ENCODE measurements around the gene CSTF1.

Gene CSTF1

DNA sequence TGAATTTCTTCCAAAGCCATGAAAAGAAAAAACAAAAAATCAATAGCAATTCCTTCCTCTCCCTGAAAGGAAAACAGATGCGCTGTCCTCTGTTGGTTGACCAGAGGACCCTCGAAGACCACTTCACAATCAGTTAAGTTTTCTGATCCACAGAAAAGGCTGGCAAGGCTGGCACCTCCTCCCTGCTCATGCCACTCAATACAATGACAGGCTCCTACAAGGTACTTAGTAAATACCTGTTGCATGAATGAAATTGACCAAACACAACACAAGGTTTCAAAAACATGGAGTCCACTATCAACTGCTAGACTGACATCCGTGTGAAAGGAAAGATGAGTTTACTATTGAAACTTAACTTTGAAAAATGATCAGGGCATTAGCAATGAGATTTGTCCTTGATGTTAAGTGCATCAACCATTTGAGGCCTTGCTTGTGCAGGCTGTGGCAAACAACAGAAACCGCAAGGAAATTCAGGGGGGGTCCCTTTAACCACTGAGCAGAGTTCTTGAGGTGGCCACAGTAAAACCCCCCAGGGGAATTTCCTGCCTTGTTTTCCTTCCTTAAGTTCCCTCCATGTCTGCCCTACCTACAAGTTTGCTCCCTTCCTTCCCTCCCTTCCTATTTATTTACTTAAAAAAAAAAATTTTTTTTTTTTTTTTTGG is 48.0 kb downstream of the CSTF1 start:
- peaks cover 4 to 5% of the 10 kb centered on the region in 2 donors for H3K27me3 ChIP-seq (ENCODE audit: control insufficient read depth in 1 of 2, insufficient read depth in 2 of 2, low read length in 2 of 2)
- no peaks in the 10 kb centered on the region for H3K9me3 ChIP-seq (ENCODE audit: control insufficient read depth in 2 of 2, low read length in 2 of 2)
- peaks cover 8% of the 10 kb centered on the region for H3K4me1 ChIP-seq (ENCODE audit: control insufficient read depth, insufficient read depth, low read length)
- no peak overlapping the region for H3K27ac ChIP-seq (ENCODE audit: low read length)
- H3K4me3 ChIP-seq (ENCODE audit: low read length in 2 of 2): no peak overlapping the region
- H3K9ac ChIP-seq (ENCODE audit: low read length in 2 of 2): no peak overlapping the region
- no peaks in the 10 kb centered on the region for H3K36me3 ChIP-seq (ENCODE audit: control insufficient read depth in 2 of 2, insufficient read depth in 2 of 2, low read length in 2 of 2)

DNA sequence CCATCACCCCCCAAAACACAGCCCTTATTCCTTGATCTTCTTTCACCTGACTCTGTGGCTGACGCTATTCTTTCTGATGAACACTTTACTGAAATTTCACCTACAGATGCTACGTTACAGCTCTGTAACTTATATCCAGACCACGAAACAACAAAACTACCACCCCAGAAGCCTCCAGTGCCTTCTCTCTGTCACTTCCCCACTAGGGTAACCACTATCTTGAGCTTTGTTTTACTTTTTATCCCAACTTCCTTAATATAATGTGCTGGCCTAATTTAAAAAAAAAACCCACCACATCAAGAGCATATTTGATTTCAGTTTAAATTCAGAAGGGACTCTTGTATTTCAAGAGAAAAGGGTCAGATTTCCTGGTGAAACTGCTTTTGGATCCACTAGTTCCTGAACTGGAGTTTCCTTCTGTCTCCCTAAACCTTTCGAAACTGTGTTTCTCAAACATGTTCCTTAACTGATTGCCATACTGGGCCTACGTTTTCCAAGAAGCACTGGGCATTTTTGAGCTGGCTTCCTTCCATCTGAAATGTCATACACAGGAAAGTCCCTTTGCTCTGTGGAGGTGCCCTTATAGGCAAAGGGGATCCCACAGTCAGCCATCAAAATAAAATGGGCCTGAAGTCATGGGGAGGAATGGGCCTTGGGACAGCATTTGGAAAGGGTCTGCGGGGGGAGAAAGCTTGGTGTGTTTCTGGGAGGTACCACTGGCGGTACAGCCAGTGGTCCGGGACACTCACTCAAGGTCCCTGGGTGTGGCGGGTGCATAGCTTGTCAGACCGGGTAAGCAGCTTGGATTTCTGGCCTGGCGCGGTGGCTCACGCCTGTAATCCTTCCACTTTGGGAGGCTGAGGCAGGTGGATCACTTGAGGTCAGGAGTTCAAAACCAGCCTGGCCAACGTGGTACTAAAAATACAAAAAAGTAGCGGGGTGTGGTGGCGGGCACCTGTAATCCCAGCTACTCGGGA is 50.2 kb downstream of the CSTF1 start:
- Histone ChIP-seq H3K27ac (ENCODE audit: low read length) (no peak overlapping the region), H3K4me1 (ENCODE audit: control insufficient read depth, insufficient read depth, low read length) (peaks cover 8% of the 10 kb centered on the region), H3K9ac (ENCODE audit: low read length in 2 of 2) (no peak overlapping the region)

DNA sequence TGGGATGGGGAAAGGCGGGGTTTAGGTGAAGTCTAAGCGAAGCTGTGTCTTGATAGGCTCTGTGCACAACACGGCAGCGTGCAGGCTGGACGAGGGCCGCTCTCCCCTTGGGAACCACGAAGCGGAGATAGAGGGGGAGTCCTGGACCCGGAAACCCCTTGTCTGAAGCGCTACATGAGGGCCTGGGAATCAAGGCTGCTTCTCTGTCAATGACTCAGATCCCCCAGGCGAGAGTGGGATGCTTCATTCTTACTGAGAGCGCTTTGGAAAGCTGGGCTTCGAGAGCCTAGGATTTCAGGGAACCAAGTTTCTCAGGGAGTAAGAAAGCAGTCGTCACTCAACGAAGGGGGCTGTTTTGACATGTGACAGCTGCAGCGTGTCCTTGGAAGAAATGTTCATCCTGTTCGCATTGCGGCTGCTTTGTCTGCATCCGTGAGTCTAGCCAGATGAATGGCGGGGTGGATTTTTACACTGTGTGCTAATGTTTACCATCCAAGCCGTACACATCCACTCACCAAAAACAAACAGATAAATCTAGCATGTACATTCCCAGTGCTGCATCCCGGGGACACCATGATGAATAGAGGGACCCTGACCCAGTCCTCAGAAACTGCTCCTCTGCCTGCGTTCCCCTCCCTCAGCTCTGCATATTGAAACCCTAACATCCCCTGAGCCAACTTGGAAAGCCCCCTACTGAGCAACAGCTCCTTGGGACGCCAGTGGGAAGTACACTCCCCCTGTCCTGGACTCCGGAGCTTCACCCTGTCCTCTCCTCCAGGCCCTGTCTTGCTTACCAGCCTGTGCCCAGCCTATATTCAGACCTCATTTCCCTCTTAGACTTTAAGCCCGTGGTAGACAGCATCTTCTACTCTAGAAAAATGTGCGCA is 51.5 kb downstream of the CSTF1 start:
- no peak overlapping the region for H3K4me3 ChIP-seq (ENCODE audit: low read length in 2 of 2)
- H3K27ac ChIP-seq (ENCODE audit: low read length): no peak overlapping the region
- H3K9ac ChIP-seq (ENCODE audit: low read length in 2 of 2): no peak overlapping the region

More for the DNA sequence above, 50.2 kb downstream of the CSTF1 start:
- H3K9me3 ChIP-seq (ENCODE audit: control insufficient read depth in 2 of 2, low read length in 2 of 2): no peaks in the 10 kb centered on the region
- no peaks in the 10 kb centered on the region for H3K36me3 ChIP-seq (ENCODE audit: control insufficient read depth in 2 of 2, insufficient read depth in 2 of 2, low read length in 2 of 2)
- peaks cover 5 to 6% of the 10 kb centered on the region in 2 donors for H3K27me3 ChIP-seq (ENCODE audit: control insufficient read depth in 1 of 2, insufficient read depth in 2 of 2, low read length in 2 of 2)
- H3K4me3 ChIP-seq (ENCODE audit: low read length in 2 of 2): no peak overlapping the region

DNA sequence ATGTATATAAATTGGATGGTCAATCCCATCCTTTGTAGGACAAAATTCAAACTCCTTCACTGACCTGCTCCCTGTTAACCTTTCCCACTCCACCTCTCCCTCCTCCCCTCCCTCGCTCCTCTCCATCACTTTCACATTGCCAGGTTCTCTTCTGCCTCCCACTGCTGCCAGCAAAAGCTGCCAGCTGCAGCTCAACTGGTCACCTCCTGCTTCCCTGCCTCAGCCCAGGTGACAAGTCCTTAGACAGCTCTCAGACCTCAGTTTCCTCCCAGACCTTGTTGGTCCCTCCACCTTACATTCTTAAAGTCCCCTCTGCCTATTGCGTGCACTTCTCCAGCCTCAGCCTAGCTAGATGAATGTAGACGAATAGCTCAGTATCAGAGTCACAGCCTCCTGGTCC is 52.7 kb downstream of the CSTF1 start:
- Histone ChIP-seq H3K4me1 (ENCODE audit: control insufficient read depth, insufficient read depth, low read length) (peaks cover 4% of the 10 kb centered on the region), H3K4me3 (ENCODE audit: low read length in 2 of 2) (no peak overlapping the region), H3K27me3 (ENCODE audit: control insufficient read depth in 1 of 2, insufficient read depth in 2 of 2, low read length in 2 of 2) (peaks cover 5 to 6% of the 10 kb centered on the region in 2 donors), H3K36me3 (ENCODE audit: control insufficient read depth in 2 of 2, insufficient read depth in 2 of 2, low read length in 2 of 2) (no peaks in the 10 kb centered on the region), H3K27ac (ENCODE audit: low read length) (no peak overlapping the region), H3K9ac (ENCODE audit: low read length in 2 of 2) (no peak overlapping the region), H3K9me3 (ENCODE audit: control insufficient read depth in 2 of 2, low read length in 2 of 2) (no peaks in the 10 kb centered on the region)

More for the DNA sequence above, 51.5 kb downstream of the CSTF1 start:
- H3K9me3 ChIP-seq (ENCODE audit: control insufficient read depth in 2 of 2, low read length in 2 of 2): no peaks in the 10 kb centered on the region
- peaks cover 5 to 6% of the 10 kb centered on the region in 2 donors for H3K27me3 ChIP-seq (ENCODE audit: control insufficient read depth in 1 of 2, insufficient read depth in 2 of 2, low read length in 2 of 2)
- no peaks in the 10 kb centered on the region for H3K36me3 ChIP-seq (ENCODE audit: control insufficient read depth in 2 of 2, insufficient read depth in 2 of 2, low read length in 2 of 2)
- peaks cover 8% of the 10 kb centered on the region for H3K4me1 ChIP-seq (ENCODE audit: control insufficient read depth, insufficient read depth, low read length)

DNA sequence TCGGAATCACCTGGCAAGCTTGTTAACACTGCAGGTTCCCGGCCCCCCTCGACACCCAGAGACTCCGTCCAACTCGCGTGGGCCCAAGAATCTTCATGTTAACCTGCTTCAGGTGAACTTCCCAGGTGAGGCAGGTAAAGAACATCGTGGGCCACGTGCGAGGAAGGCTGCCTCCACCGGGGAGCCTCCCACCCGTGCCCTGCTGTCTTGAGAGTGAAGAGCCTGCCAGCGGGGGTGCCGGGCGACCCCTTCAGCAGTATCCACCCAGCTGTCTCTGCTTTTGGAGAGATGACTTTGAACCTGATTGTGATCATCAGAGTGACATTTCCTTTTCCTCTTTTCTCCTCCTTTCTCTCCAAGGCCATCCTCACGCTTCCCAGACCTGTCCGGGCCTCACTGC is 53.1 kb downstream of the CSTF1 start:
- Histone ChIP-seq H3K36me3 (ENCODE audit: control insufficient read depth in 2 of 2, insufficient read depth in 2 of 2, low read length in 2 of 2) (no peaks in the 10 kb centered on the region), H3K27me3 (ENCODE audit: control insufficient read depth in 1 of 2, insufficient read depth in 2 of 2, low read length in 2 of 2) (peaks cover 5 to 6% of the 10 kb centered on the region in 2 donors), H3K27ac (ENCODE audit: low read length) (no peak overlapping the region), H3K4me3 (ENCODE audit: low read length in 2 of 2) (no peak overlapping the region), H3K4me1 (ENCODE audit: control insufficient read depth, insufficient read depth, low read length) (peaks cover 4% of the 10 kb centered on the region), H3K9ac (ENCODE audit: low read length in 2 of 2) (no peak overlapping the region), H3K9me3 (ENCODE audit: control insufficient read depth in 2 of 2, low read length in 2 of 2) (no peaks in the 10 kb centered on the region)

DNA sequence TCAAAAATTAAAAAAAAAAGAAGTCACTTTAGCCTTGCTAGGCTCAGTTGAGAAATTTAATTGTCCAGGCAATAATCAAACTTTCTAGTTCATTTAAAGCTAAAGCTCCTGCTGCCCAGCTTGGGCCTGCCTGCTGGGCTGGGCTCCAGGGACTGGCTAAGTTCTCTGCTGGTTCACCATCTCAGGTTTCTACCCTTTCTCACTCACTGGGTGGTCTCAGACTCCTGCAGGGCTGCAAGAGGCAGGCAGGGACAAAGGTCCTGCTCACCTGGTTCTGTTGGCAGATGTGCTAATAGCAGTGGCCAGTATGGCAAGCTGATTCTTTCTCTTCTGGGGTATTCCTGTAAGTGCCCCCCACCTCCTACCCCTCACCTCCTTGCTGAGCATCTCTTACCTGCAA is 54.8 kb downstream of the CSTF1 start:
- H3K27ac ChIP-seq (ENCODE audit: low read length): no peak overlapping the region
- peaks cover 5 to 6% of the 10 kb centered on the region in 2 donors for H3K27me3 ChIP-seq (ENCODE audit: control insufficient read depth in 1 of 2, insufficient read depth in 2 of 2, low read length in 2 of 2)
- no peaks in the 10 kb centered on the region for H3K9me3 ChIP-seq (ENCODE audit: control insufficient read depth in 2 of 2, low read length in 2 of 2)
- no peak overlapping the region for H3K4me3 ChIP-seq (ENCODE audit: low read length in 2 of 2)
- no peaks in the 10 kb centered on the region for H3K36me3 ChIP-seq (ENCODE audit: control insufficient read depth in 2 of 2, insufficient read depth in 2 of 2, low read length in 2 of 2)
- H3K4me1 ChIP-seq (ENCODE audit: control insufficient read depth, insufficient read depth, low read length): peaks cover 4% of the 10 kb centered on the region
- H3K9ac ChIP-seq (ENCODE audit: low read length in 2 of 2): no peak overlapping the region

DNA sequence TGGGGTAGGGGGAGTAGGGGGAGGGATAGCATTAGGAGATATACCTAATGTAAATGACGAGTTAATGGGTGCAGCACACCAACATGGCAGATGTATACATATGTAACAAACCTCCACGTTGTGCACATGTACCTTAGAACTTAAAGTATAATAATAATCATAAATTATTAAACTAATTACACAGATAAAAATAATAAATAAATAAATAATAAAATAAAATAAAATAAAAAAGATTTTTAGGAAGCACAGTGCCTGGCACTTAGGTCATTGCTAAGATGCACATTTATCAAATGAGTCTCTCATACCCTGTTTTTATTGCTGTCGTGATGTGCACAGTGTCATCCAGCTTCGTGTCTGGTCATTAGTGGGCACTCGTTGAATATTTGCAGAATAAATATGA is 57.0 kb downstream of the CSTF1 start:
- peaks cover 0 to 2% of the 10 kb centered on the region in 2 donors for H3K27me3 ChIP-seq (ENCODE audit: control insufficient read depth in 1 of 2, insufficient read depth in 2 of 2, low read length in 2 of 2)
- H3K27ac ChIP-seq (ENCODE audit: low read length): no peak overlapping the region
- no peak overlapping the region for H3K4me3 ChIP-seq (ENCODE audit: low read length in 2 of 2)
- H3K36me3 ChIP-seq (ENCODE audit: control insufficient read depth in 2 of 2, insufficient read depth in 2 of 2, low read length in 2 of 2): no peaks in the 10 kb centered on the region
- H3K9me3 ChIP-seq (ENCODE audit: control insufficient read depth in 2 of 2, low read length in 2 of 2): no peaks in the 10 kb centered on the region
- no peaks in the 10 kb centered on the region for H3K4me1 ChIP-seq (ENCODE audit: control insufficient read depth, insufficient read depth, low read length)
- no peak overlapping the region for H3K9ac ChIP-seq (ENCODE audit: low read length in 2 of 2)

DNA sequence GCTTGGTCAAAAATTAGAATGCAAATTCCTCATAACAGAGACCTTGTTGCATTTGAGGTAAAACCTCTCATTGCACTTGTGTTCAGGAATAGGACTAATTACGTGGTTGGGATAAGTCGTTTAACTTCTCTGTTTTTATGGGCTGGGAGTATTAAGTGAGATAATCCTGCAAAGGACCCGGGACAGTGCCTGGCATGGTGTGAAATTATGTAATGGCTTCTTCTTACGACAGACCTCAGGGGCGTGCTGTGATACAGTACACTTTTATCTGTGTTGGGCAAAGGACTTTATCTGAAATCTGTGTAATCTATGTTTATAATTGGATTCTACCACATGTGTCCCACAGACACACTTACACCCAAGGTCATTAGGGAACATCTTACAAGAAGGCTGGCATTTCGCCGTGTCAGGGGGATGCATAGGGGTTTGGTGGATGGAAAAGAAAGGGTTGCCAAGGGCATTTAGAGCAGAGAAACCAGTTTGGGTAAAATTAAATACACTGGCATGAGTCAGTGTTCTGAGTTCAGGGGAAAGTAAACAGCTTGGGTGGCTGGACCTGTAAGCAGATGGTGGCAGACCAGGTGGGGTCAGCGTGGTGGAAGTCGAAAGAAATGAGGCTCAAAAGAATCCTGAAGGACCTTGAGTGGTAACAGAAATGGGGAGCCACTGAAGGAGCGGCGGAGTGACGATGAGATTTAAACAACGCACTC is 58.8 kb downstream of the CSTF1 start:
- Histone ChIP-seq H3K9me3 (ENCODE audit: control insufficient read depth in 2 of 2, low read length in 2 of 2) (no peaks in the 10 kb centered on the region), H3K36me3 (ENCODE audit: control insufficient read depth in 2 of 2, insufficient read depth in 2 of 2, low read length in 2 of 2) (no peaks in the 10 kb centered on the region), H3K27me3 (ENCODE audit: control insufficient read depth in 1 of 2, insufficient read depth in 2 of 2, low read length in 2 of 2) (no peaks in the 10 kb centered on the region), H3K4me3 (ENCODE audit: low read length in 2 of 2) (no peak overlapping the region), H3K4me1 (ENCODE audit: control insufficient read depth, insufficient read depth, low read length) (no peaks in the 10 kb centered on the region), H3K9ac (ENCODE audit: low read length in 2 of 2) (no peak overlapping the region), H3K27ac (ENCODE audit: low read length) (no peak overlapping the region)

DNA sequence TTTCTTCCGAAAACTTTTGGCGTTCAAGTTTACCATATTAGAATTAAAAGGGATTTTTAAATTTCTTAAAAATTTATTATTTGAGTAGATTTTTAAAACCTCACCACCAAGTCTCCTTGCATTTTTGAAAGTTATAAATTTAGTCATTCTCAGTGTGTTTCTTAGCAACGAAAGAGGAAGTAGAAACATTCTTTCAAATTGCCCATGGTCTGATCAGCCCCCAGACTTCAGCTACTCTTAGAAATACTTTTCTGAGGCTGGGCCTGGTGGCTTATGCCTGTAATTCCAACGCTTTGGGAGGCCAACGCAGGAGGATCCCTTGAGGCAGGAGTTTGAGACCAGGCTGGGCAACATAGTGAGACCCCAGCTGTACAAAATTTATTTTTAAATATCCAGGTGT is 60.9 kb downstream of the CSTF1 start:
- H3K27me3 ChIP-seq (ENCODE audit: control insufficient read depth in 1 of 2, insufficient read depth in 2 of 2, low read length in 2 of 2): no peaks in the 10 kb centered on the region
- no peaks in the 10 kb centered on the region for H3K4me1 ChIP-seq (ENCODE audit: control insufficient read depth, insufficient read depth, low read length)
- no peaks in the 10 kb centered on the region for H3K36me3 ChIP-seq (ENCODE audit: control insufficient read depth in 2 of 2, insufficient read depth in 2 of 2, low read length in 2 of 2)
- H3K9me3 ChIP-seq (ENCODE audit: control insufficient read depth in 2 of 2, low read length in 2 of 2): no peaks in the 10 kb centered on the region
- no peak overlapping the region for H3K27ac ChIP-seq (ENCODE audit: low read length)
- H3K9ac ChIP-seq (ENCODE audit: low read length in 2 of 2): no peak overlapping the region
- no peak overlapping the region for H3K4me3 ChIP-seq (ENCODE audit: low read length in 2 of 2)

DNA sequence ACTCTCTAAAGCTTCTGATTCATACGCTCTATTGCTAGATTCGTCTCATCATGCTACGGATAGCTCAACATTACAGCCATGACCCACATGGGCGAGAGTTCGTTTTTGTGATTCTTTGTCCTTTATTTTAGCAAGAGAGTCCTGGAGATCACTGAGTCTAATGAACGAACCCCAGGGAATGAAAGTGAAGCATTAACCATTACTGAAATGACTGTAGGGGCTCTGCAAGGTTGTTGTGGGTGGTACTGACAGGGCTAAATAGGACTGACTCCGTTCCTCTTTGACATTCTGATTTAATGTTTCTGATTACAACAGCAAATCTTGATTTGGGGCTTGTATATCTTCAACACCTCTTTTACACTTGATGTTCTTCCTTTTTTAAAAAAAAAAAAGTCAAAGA is 62.3 kb downstream of the CSTF1 start:
- H3K9ac ChIP-seq (ENCODE audit: low read length in 2 of 2): no peak overlapping the region
- H3K9me3 ChIP-seq (ENCODE audit: control insufficient read depth in 2 of 2, low read length in 2 of 2): no peaks in the 10 kb centered on the region
- no peak overlapping the region for H3K27ac ChIP-seq (ENCODE audit: low read length)
- no peaks in the 10 kb centered on the region for H3K4me1 ChIP-seq (ENCODE audit: control insufficient read depth, insufficient read depth, low read length)
- H3K4me3 ChIP-seq (ENCODE audit: low read length in 2 of 2): no peak overlapping the region
- no peaks in the 10 kb centered on the region for H3K36me3 ChIP-seq (ENCODE audit: control insufficient read depth in 2 of 2, insufficient read depth in 2 of 2, low read length in 2 of 2)
- H3K27me3 ChIP-seq (ENCODE audit: control insufficient read depth in 1 of 2, insufficient read depth in 2 of 2, low read length in 2 of 2): no peaks in the 10 kb centered on the region
